Measurements from ENCODE around the gene MAPRE3.

MAPRE3 gene

DNA sequence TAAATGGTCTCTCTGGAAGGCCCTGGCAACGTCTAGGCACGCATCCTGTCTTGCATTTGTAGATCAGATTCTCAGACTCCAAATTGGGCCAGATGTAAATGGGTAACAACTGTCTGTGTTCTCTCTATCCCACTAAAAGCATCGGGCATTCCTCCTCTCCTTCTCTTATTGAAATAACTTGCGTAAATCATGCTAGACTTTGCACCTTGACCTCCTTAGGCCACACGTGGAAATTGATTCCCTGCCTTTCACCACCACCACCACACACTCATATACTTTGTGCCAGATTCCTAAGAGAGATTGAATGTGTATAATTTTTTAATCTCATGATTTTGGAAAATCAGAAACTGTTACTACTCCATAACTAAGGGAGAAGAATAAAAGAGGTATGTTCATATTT lies 21.3 kb downstream of the MAPRE3 start:
- TF ChIP-seq, protein P1, sequence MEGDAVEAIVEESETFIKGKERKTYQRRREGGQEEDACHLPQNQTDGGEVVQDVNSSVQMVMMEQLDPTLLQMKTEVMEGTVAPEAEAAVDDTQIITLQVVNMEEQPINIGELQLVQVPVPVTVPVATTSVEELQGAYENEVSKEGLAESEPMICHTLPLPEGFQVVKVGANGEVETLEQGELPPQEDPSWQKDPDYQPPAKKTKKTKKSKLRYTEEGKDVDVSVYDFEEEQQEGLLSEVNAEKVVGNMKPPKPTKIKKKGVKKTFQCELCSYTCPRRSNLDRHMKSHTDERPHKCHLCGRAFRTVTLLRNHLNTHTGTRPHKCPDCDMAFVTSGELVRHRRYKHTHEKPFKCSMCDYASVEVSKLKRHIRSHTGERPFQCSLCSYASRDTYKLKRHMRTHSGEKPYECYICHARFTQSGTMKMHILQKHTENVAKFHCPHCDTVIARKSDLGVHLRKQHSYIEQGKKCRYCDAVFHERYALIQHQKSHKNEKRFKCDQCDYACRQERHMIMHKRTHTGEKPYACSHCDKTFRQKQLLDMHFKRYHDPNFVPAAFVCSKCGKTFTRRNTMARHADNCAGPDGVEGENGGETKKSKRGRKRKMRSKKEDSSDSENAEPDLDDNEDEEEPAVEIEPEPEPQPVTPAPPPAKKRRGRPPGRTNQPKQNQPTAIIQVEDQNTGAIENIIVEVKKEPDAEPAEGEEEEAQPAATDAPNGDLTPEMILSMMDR (IDR thresholded peaks at IDR 0.05; ENCODE audit: insufficient read depth, low read depth, low read length, missing control alignments), result no peak
- no peak overlapping the region for H3K4me3 ChIP-seq (ENCODE audit: low read depth, low read length)
- no peak for DNase-seq (ENCODE audit: low read depth)

DNA sequence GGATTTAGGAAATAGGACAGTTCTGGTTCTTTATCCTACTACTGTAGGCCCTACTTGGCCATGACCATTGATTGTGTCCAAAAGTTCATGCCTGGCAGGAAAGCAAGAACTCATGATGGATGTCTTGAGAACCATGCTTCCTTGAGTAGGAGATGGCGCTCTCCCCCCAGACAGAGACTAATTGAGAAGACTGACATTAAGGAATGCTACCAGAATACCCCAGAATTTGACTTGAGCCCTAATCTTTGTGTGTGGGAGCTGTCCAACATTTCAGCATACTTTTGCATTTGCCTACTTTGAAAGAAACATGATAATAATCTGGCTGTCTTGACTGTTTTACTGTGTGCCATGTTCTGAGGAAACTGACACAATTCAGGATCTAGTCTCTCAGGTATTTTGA lies 23.3 kb downstream of the MAPRE3 start:
- TF ChIP-seq, protein P1 (IDR thresholded peaks at IDR 0.05; ENCODE audit: insufficient read depth, low read depth, low read length, missing control alignments), result no peak
- DNase-seq (ENCODE audit: low read depth), result no peak
- no peak overlapping the region for H3K4me3 ChIP-seq (ENCODE audit: low read depth, low read length)

DNA sequence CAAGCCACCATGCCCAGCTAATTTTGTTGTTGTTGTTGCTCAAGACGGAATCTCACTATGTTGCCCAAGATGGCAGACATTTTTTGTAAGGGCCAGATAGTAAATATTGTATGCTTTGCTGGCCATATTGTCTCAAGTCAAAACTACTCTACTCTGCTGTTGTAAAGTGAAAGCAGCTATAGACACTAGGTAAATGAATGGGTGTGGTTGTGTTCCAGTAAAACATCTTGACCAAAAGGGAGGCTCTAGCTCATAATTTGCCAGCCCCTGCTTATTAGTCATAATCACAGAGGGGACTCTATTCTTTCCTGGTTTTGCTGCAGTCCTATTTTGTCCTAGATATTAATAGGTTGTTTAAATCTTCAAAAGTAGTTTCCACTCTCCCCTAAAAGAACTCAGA lies 24.5 kb downstream of the MAPRE3 start:
- no peak for DNase-seq (ENCODE audit: low read depth)
- TF ChIP-seq, protein P1 (IDR thresholded peaks at IDR 0.05; ENCODE audit: insufficient read depth, low read depth, low read length, missing control alignments), result no peak
- H3K4me3 ChIP-seq (ENCODE audit: low read depth, low read length), result no peak overlapping the region

DNA sequence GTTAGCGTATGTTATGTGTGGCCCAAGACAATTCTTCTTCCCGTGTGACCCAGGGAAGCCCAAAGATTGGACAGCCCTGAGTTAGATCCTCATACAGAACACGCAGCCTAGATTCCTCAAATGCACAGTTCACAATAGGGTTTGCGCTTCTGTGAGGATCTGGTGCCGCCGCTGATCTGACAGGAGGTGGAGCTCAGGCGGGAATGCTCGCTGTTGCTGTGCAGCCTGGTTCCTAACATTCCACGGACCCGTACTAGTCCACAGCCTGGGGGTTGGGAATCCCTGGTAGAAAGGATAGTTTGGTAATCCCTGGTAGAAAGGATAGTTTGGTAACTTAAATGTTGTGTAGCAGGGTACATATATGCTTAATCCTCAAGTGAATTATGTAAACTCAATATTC lies 27.0 kb downstream of the MAPRE3 start:
- no peak overlapping the region for H3K4me3 ChIP-seq (ENCODE audit: low read depth, low read length)
- no peak for DNase-seq (ENCODE audit: low read depth)
- TF ChIP-seq, protein P1 (IDR thresholded peaks at IDR 0.05; ENCODE audit: insufficient read depth, low read depth, low read length, missing control alignments), result no peak

DNA sequence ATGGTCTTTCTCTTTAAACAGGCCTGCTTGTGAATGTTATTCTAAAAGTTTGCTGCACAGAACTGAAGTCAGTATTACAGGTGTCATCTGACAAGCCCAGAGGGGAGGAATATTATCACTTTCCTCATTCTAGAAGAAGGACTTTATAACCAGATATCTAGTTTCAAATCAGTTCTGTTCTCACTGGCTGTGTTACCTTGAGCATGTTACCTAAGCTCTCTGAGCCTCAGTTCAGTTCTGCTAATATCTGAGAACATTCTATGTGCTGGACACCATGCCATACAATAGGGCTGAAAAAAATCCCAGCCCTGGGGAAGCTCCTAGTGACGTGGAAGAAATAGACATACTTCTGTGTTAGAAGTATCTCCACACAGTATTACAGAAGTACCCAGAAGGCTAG lies 27.9 kb downstream of the MAPRE3 start:
- TF ChIP-seq, protein P1 (IDR thresholded peaks at IDR 0.05; ENCODE audit: insufficient read depth, low read depth, low read length, missing control alignments), result no peak
- no peak for DNase-seq (ENCODE audit: low read depth)
- no peak overlapping the region for H3K4me3 ChIP-seq (ENCODE audit: low read depth, low read length)

DNA sequence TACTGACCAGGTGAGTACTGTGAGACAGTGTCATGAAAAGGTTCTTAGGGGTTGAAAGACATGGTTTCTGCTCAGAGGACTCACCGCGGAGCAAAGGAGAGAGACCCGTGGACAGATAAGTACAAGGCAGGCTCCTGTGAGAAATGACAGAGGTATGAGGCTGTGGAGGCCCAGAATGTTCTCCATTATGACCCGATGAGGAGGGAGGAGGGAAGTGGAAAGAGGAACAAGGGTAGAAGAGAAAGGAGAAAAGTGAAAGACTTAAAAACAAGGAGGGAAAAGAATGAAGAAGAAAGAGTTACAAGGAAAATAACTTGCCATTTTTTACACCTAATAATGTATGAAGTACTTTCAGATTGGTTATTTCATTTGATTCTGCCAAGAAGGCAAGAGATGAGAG lies 29.8 kb downstream of the MAPRE3 start:
- no peak overlapping the region for H3K4me3 ChIP-seq (ENCODE audit: low read depth, low read length)
- no peak for DNase-seq (ENCODE audit: low read depth)
- TF ChIP-seq, protein P1 (IDR thresholded peaks at IDR 0.05; ENCODE audit: insufficient read depth, low read depth, low read length, missing control alignments), result no peak

DNA sequence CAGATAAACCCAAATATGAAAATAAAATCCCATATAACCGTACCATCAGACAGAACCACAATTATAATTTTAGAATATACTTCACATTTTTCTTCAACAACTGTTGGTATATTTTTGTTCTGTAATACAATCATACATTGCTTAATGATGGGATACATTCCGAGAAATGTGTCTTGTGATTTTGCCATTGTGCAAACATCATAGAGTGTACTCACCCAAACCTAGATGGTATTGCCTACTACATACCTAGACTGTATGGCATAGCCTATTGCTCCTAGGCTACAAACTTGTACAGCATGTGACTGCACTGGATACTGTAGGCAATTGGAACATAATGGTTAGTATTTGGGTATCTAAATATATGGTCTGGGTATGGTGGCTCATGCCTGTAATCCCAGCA lies 30.6 kb downstream of the MAPRE3 start:
- TF ChIP-seq, protein P1 (IDR thresholded peaks at IDR 0.05; ENCODE audit: insufficient read depth, low read depth, low read length, missing control alignments), result no peak
- DNase-seq (ENCODE audit: low read depth), result no peak
- H3K4me3 ChIP-seq (ENCODE audit: low read depth, low read length), result no peak overlapping the region
